HFFc6 (cell line): ENCODE results near the gene PLCB2. TPM values are rescaled to one million over a fixed set of nuclear protein-coding genes. Genes with fewer than 3 reads are reported as not detected.

Experiments
- DNase-seq: peaks from one replicate; pipeline ENCODE4 v3.0.0-alpha.2; 2018
- H3K27ac Mint-ChIP-seq: 2 replicates; pipeline ENCODE4 v1.8.0; 2020; ENCODE audit warnings: mild to moderate bottlenecking, mixed read lengths
- H3K27me3 Mint-ChIP-seq: 2 replicates; pipeline ENCODE4 v1.8.0; 2021; ENCODE audit warnings: mild to moderate bottlenecking, moderate library complexity, mixed read lengths; ENCODE audit not compliant: insufficient read depth
- H3K36me3 Mint-ChIP-seq: 2 replicates; pipeline ENCODE4 v1.8.0; 2021; ENCODE audit warnings: low read depth, mixed read lengths
- H3K4me1 Mint-ChIP-seq: 2 replicates; pipeline ENCODE4 v1.8.0; 2020; ENCODE audit warnings: low read depth, mixed read lengths
- H3K4me3 Mint-ChIP-seq: 2 replicates; pipeline ENCODE4 v1.8.0; 2020; ENCODE audit warnings: mild to moderate bottlenecking, moderate library complexity, mixed read lengths
- H3K9me3 Mint-ChIP-seq: 2 replicates; pipeline ENCODE4 v1.8.0; 2020; ENCODE audit warnings: mild to moderate bottlenecking, mixed read lengths
- total RNA-seq, 6 experiments: library from RNA; stranded (reverse); fragmentation: NEBNext Ultra II Directional; extraction: Animal tissue kit (Norgen Biotek cat#: 25700); gene quantifications; 2 replicates in 1 of 6; 3 replicates in 5 of 6; pipeline ENCODE4 v1.2.3, GENCODE V29; 2021
- TF ChIP-seq, protein P1 (sequence below): fragments of 200-600 bp; sonication (generic); IDR thresholded peaks from 2 replicates; pipeline ENCODE4 v1.5.0; 2021; ENCODE audit warnings: antibody characterized with exemption, mild to moderate bottlenecking

The PLCB2 gene
- total RNA-seq, 6 experiments from 2014 or later = 0.12 to 1.0 (median 0.48) TPM

DNA sequence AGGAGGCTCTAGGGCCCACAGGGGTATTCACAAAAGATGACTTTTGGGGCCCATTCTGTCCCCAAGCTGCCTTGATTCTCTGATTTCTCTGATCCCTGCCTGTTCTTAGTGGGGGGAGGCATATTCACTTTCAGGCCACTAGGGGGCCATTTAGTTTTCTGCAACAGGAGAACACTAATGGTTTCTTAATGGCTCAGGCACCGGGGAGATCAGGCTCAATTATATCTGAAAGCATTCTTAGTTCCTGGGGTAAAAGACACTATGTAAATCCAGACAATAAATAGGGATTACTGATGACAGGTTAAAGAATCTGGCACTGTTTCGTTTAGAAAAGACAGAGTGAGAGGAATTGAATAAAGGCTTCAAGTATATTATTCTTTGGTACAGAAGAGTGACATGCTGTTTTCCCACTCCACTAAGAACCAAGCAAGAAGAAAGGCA is 13.2 kb upstream of the PLCB2 start:
- TF ChIP-seq, protein P1, sequence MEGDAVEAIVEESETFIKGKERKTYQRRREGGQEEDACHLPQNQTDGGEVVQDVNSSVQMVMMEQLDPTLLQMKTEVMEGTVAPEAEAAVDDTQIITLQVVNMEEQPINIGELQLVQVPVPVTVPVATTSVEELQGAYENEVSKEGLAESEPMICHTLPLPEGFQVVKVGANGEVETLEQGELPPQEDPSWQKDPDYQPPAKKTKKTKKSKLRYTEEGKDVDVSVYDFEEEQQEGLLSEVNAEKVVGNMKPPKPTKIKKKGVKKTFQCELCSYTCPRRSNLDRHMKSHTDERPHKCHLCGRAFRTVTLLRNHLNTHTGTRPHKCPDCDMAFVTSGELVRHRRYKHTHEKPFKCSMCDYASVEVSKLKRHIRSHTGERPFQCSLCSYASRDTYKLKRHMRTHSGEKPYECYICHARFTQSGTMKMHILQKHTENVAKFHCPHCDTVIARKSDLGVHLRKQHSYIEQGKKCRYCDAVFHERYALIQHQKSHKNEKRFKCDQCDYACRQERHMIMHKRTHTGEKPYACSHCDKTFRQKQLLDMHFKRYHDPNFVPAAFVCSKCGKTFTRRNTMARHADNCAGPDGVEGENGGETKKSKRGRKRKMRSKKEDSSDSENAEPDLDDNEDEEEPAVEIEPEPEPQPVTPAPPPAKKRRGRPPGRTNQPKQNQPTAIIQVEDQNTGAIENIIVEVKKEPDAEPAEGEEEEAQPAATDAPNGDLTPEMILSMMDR = peak; percentile 92
- DNase-seq = peak; percentile 53
- H3K9me3 Mint-ChIP-seq = no peaks in the 10 kb centered on the region
- H3K36me3 Mint-ChIP-seq = peaks cover 9% of the 10 kb centered on the region; the same call in 1 of the 2 replicates
- H3K4me3 Mint-ChIP-seq = no peak overlapping the region
- H3K27me3 Mint-ChIP-seq = peaks cover 2% of the 10 kb centered on the region
- no peak overlapping the region for H3K27ac Mint-ChIP-seq
- H3K4me1 Mint-ChIP-seq = peaks cover 35% of the 10 kb centered on the region

- H3K9me3 Mint-ChIP-seq = no peaks in the 10 kb centered on the region
- H3K4me3 Mint-ChIP-seq = no peak overlapping the region
- no peak for DNase-seq
- peaks cover 35% of the 10 kb centered on the region for H3K4me1 Mint-ChIP-seq
- no peak overlapping the region; the same call in 1 of the 2 replicates for H3K27ac Mint-ChIP-seq
- H3K27me3 Mint-ChIP-seq = peaks cover 2% of the 10 kb centered on the region
- TF ChIP-seq, protein P1 = no peak
- peaks cover 5% of the 10 kb centered on the region; the same call in 1 of the 2 replicates for H3K36me3 Mint-ChIP-seq
Measured at GRCh38 chr15:40320409-40320808, 12.7 kb upstream of the PLCB2 start.

DNA sequence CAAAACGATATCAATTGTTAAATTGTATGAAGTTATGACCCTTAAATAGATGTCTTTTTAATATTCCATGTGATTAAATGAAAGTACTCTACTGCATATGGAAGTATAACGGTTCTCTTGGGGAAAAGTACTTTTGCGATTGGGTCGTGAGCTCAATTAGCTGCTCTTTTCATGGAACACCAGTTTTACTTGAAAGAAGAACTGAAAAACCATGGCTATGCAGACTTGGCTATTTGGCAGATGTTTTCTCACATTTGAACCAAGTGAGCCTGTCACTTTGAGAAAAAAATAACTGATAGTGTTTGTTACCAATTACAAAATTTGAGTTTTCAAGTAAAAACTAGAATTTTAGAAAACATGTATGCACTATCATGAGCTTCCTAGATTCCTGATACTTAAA is 9.8 kb upstream of the PLCB2 start:
- DNase-seq = no peak
- no peak overlapping the region for H3K4me3 Mint-ChIP-seq
- TF ChIP-seq, protein P1 = no peak
- no peaks in the 10 kb centered on the region for H3K9me3 Mint-ChIP-seq
- H3K27me3 Mint-ChIP-seq = no peaks in the 10 kb centered on the region; the same call in 1 of the 2 replicates
- peaks cover 53% of the 10 kb centered on the region for H3K4me1 Mint-ChIP-seq
- no peak overlapping the region for H3K27ac Mint-ChIP-seq
- no peaks in the 10 kb centered on the region for H3K36me3 Mint-ChIP-seq

- TF ChIP-seq, protein P1 = no peak
- no peak overlapping the region for H3K4me3 Mint-ChIP-seq
- no peaks in the 10 kb centered on the region for H3K9me3 Mint-ChIP-seq
- H3K36me3 Mint-ChIP-seq = no peaks in the 10 kb centered on the region
- H3K27me3 Mint-ChIP-seq = no peaks in the 10 kb centered on the region; the same call in 1 of the 2 replicates
- DNase-seq = no peak
- H3K27ac Mint-ChIP-seq = no peak overlapping the region
- H3K4me1 Mint-ChIP-seq = peaks cover 47% of the 10 kb centered on the region
Measured at GRCh38 chr15:40316931-40317330, 9.2 kb upstream of the PLCB2 start.

GRCh38 chr15:40314723-40315276 is 7.1 kb upstream of the PLCB2 start:
- DNase-seq = peak; percentile 62
- Mint-ChIP-seq H3K27ac (no peak overlapping the region), H3K36me3 (no peaks in the 10 kb centered on the region), H3K27me3 (no peaks in the 10 kb centered on the region; the same call in 1 of the 2 replicates), H3K4me1 (peaks cover 32% of the 10 kb centered on the region), H3K4me3 (no peak overlapping the region), H3K9me3 (no peaks in the 10 kb centered on the region)
- TF ChIP-seq, protein P1 = no peak
